ENCODE data around the gene ALG2. TPM values are rescaled to one million over a fixed set of nuclear protein-coding genes. Genes with fewer than 3 reads are reported as not detected.

ALG2 gene
- total RNA-seq, 4 donors from 2014 or later = 21.9 to 32.3 (median 25.4) TPM

DNA sequence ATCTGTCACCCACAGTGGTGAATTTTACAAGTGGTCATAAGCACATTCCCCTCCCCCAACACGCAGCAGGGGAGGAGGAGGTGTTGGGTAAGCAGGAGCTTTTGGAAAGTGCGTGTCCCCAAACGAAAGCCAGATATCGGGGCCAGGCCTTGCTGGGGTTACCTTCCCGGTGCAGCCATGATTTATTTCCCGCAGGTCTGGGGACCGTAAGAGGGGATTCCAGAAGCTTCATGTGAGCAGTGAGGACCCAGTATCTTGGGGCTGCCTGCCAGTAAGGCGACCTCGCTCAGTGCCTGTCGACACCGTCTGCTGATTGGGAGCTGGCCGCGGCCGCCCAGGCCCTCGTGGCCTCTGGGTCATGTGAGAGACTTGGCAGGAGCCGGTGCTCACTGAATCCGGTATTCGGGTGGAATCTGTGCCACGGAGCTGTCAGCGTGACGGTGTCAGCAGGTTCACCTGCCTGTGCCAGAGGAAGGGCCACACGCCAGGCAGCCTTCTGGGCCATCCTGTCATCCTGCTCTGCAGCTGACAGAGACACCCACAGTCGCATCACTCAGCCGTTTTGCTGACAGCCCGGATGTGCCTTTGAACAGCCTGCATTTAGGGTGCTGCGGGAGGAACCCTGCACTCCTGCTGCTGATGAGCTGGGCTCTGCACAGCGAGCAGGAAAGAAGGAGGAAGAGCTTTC is 37.6 kb upstream of the ALG2 start:
- peak; percentile 92 for ATAC-seq
- peak overlapping the region; percentile 25 to 48 for H3K4me3 ChIP-seq
- peak overlapping the region; percentile 6 to 79 (median 72) for H3K27ac ChIP-seq
- TF ChIP-seq EP300 (IDR thresholded peaks at IDR 0.05) = no peak
- peak; percentile 32 for TF ChIP-seq POLR2AphosphoS5 (IDR thresholded peaks at IDR 0.05)
- peak; percentile 18 to 19 for TF ChIP-seq POLR2A (IDR thresholded peaks at IDR 0.05)
- TF ChIP-seq, protein P1, sequence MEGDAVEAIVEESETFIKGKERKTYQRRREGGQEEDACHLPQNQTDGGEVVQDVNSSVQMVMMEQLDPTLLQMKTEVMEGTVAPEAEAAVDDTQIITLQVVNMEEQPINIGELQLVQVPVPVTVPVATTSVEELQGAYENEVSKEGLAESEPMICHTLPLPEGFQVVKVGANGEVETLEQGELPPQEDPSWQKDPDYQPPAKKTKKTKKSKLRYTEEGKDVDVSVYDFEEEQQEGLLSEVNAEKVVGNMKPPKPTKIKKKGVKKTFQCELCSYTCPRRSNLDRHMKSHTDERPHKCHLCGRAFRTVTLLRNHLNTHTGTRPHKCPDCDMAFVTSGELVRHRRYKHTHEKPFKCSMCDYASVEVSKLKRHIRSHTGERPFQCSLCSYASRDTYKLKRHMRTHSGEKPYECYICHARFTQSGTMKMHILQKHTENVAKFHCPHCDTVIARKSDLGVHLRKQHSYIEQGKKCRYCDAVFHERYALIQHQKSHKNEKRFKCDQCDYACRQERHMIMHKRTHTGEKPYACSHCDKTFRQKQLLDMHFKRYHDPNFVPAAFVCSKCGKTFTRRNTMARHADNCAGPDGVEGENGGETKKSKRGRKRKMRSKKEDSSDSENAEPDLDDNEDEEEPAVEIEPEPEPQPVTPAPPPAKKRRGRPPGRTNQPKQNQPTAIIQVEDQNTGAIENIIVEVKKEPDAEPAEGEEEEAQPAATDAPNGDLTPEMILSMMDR (IDR thresholded peaks at IDR 0.05) = no peak
- H3K9me3 ChIP-seq = no peaks in the 10 kb centered on the region
- peaks cover 0 to 23% (median 5%) of the 10 kb centered on the region in 3 donors for H3K4me1 ChIP-seq
- no peaks in the 10 kb centered on the region for H3K36me3 ChIP-seq
- H3K27me3 ChIP-seq = no peaks in the 10 kb centered on the region
- WGBS, 2 donors (ENCODE audit: low coverage in 1 of 2) = 0 to 12% methylated on average over 4 to 5 of the region's 27 CpGs

DNA sequence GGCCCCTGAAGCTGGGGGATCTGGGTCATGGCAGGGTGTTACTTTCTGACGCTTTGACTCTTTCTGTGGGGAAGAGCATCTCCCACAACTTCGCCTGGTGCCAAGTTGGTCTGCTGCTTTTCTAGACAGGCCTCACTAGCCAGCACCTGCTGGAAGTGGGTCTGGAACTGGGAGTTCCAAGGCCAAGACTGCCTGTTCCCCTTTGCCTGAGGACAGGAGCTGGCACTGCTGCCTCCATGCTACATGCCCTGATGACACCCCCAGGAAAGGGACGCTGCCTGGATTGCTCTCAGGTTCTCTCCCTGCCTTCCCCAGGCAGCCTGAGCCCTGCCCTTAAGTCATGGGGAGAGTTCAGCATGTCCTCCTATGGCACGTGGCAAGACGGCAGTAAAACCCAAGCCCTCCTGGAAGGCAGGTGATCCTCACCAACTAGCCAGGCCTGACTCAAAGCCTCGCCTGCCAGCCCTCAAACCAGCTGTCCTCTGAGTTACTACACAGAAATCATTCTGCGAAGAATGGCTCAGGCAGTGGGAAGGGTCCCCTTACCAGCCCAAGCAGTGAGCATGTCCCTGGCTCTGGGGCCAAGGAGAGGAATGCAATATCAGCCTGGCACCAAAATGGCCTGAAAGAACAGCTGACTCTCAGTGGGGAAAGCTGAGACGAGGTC is 36.1 kb upstream of the ALG2 start:
- no peak overlapping the region for H3K27ac ChIP-seq
- 100% methylated on average over 1 of the region's 8 CpGs; no CpG with 5 or more reads in 1 of the 2 donors for WGBS, 2 donors (ENCODE audit: low coverage in 1 of 2)
- H3K4me3 ChIP-seq = no peak overlapping the region
- H3K27me3 ChIP-seq = no peaks in the 10 kb centered on the region
- H3K4me1 ChIP-seq = peaks cover 0 to 23% (median 5%) of the 10 kb centered on the region in 3 donors
- H3K36me3 ChIP-seq = no peaks in the 10 kb centered on the region
- TF ChIP-seq, protein P1 (IDR thresholded peaks at IDR 0.05) = no peak
- TF ChIP-seq POLR2A (IDR thresholded peaks at IDR 0.05) (no peak), EP300 (IDR thresholded peaks at IDR 0.05) (no peak), POLR2AphosphoS5 (IDR thresholded peaks at IDR 0.05) (no peak)
- no peaks in the 10 kb centered on the region for H3K9me3 ChIP-seq
- no peak for ATAC-seq

DNA sequence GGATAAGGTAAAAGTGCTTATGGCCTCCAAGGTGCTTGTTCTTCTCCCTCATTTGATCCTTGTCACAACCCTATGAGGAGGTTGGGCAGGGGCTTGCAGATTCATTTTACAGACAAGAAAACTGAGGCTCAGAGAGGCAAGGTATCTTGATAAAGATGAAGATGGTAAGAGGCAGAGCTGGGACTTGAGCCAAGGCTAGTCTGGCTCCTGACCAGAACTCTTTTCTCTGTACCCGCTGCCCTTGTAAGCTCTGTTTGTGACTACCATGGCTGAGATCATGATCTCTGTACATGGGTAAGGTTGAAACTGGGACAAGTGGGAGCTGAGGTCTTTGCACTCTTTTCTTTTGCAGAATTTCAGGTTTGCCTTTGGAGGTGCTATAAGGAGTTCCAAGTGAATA is 33.9 kb upstream of the ALG2 start:
- 33 to 40% methylated on average over 1 of the region's 1 CpG for WGBS, 2 donors (ENCODE audit: low coverage in 1 of 2)
- Histone ChIP-seq H3K27me3 (no peaks in the 10 kb centered on the region), H3K36me3 (no peaks in the 10 kb centered on the region), H3K27ac (no peak overlapping the region), H3K4me1 (peaks cover 0 to 23% (median 5%) of the 10 kb centered on the region in 3 donors), H3K9me3 (no peaks in the 10 kb centered on the region), H3K4me3 (no peak overlapping the region)
- ATAC-seq = no peak
- TF ChIP-seq POLR2AphosphoS5 (IDR thresholded peaks at IDR 0.05) (no peak), POLR2A (IDR thresholded peaks at IDR 0.05) (no peak), EP300 (IDR thresholded peaks at IDR 0.05) (no peak)
- TF ChIP-seq, protein P1 (IDR thresholded peaks at IDR 0.05) = no peak

DNA sequence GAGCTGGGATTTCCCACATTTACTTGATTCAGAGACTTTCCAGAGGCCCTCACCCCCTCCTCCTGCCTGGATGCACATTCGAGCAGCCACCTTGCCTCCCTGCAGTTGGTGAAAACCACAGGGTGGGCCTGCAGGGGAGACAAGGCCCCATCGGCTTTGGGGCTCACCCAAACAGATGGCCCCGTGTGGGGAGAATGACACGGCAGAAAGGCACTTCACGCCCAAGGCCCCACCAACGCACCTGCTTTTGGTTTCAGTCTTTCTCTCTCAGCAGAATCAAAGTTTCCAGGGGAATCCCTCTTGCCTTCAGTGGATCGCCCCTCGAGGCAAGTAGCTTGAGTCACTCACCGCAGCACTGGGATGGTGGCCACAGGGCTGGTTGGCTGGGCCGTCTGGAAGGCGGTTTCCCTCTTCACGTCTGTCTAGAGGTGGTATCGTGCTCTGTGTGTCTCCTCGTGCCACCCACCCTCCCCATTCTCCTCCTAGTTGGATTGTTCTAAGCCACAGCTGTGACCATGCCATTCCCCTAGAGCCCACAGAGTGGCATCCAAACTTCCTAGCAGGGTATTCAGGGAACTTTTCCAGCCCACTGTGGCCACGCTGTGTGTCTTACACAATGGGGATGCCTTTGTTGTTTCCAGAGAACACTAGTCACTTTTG is 32.2 kb upstream of the ALG2 start:
- no peak for ATAC-seq
- 80 to 89% methylated on average over 8 to 11 of the region's 15 CpGs for WGBS, 2 donors (ENCODE audit: low coverage in 1 of 2)
- no peaks in the 10 kb centered on the region for H3K9me3 ChIP-seq
- no peaks in the 10 kb centered on the region for H3K36me3 ChIP-seq
- H3K27me3 ChIP-seq = no peaks in the 10 kb centered on the region
- no peak overlapping the region for H3K4me3 ChIP-seq
- no peak for TF ChIP-seq EP300 (IDR thresholded peaks at IDR 0.05)
- TF ChIP-seq POLR2A (IDR thresholded peaks at IDR 0.05) = no peak
- no peak for TF ChIP-seq POLR2AphosphoS5 (IDR thresholded peaks at IDR 0.05)
- H3K27ac ChIP-seq = no peak overlapping the region
- peaks cover 0 to 10% (median 0%) of the 10 kb centered on the region in 3 donors for H3K4me1 ChIP-seq

DNA sequence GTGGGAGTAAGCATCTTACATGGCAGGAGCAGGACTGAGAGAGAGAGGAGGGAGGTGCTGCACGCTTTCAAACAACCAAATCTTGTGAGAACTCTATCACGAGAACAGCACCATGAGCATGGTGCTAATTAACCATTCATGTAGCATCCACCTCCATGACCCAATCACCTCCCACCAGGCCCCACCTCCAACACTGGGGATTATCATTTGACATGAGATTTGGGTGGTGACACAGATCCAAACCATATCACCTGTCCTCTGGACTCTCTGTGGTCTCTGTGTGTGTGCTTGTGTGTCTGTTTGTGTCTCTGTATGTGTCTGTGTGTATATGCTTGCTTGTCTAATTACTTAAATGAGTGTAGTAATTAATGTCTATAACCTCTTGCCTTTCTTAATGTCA is 31.4 kb upstream of the ALG2 start:
- Histone ChIP-seq H3K4me3 (no peak overlapping the region), H3K27ac (no peak overlapping the region), H3K27me3 (no peaks in the 10 kb centered on the region), H3K4me1 (peaks cover 0 to 5% (median 0%) of the 10 kb centered on the region in 3 donors), H3K9me3 (no peaks in the 10 kb centered on the region), H3K36me3 (no peaks in the 10 kb centered on the region)
- ATAC-seq = no peak
- TF ChIP-seq, protein P1 (IDR thresholded peaks at IDR 0.05) = no peak
- no peak for TF ChIP-seq POLR2A (IDR thresholded peaks at IDR 0.05)
- TF ChIP-seq EP300 (IDR thresholded peaks at IDR 0.05) = no peak
- TF ChIP-seq POLR2AphosphoS5 (IDR thresholded peaks at IDR 0.05) = no peak
- WGBS, 2 donors (ENCODE audit: low coverage in 1 of 2) = 88 to 94% methylated on average over 2 of the region's 2 CpGs

All from gastroesophageal sphincter (tissue), 4 donors.